ENCODE measurements around the gene NR6A1.

- no peak for TF ChIP-seq SUZ12 (IDR thresholded peaks at IDR 0.05; ENCODE audit: extremely low read depth, insufficient read depth, insufficient read length)
- no peak for TF ChIP-seq YY1 (IDR thresholded peaks at IDR 0.05; ENCODE audit: insufficient read depth, insufficient read length)
Measured at GRCh38 chr9:124723352-124723751, 47.8 kb downstream of the NR6A1 start.
